Activated naive CD4-positive, alpha-beta T cell (primary cell): Measurements from ENCODE around the gene MICOS13.
"Not testable (repeated sequence)": the region's sequence is repeated elsewhere in the genome, so short reads cannot be mapped to it uniquely, and the experiment has no call there.

ENCODE experiments used
- DNase-seq, 4 experiments: peaks; one replicate each; lab custom pipeline; 2025; lab: John Stamatoyannopoulos, UW

The MICOS13 gene

DNA sequence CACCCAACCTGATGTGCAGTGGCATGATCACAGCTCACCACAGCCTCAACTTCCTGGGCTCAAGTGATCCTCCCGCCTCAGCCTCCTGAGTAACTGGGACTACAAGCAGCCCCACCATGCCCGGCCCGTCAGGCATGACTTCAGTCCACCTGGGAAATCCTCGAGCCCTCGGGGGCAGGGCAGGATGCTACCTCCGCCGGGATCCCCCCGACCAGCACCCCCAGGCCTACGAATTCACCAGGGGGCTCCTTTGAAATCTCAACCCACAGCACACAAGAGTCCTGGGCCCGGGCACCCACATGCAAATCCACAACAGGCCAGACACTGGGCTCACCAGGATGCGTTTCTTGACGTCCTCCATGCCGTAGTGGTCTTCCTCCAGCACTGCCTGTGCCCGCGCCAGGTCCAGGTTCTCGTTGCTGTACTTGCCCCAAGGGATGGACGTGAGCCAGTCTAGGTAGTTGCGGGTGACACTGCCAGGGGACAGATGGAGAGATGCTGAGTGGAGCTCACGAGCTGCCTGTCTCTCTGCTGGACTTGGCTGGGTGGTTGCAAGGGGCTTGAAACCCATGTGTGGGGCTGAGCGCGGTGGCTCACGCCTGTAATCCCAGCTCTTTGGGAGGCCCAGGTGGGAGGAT lies 20.3 kb upstream of the MICOS13 start:
- DNase-seq = no peak

DNA sequence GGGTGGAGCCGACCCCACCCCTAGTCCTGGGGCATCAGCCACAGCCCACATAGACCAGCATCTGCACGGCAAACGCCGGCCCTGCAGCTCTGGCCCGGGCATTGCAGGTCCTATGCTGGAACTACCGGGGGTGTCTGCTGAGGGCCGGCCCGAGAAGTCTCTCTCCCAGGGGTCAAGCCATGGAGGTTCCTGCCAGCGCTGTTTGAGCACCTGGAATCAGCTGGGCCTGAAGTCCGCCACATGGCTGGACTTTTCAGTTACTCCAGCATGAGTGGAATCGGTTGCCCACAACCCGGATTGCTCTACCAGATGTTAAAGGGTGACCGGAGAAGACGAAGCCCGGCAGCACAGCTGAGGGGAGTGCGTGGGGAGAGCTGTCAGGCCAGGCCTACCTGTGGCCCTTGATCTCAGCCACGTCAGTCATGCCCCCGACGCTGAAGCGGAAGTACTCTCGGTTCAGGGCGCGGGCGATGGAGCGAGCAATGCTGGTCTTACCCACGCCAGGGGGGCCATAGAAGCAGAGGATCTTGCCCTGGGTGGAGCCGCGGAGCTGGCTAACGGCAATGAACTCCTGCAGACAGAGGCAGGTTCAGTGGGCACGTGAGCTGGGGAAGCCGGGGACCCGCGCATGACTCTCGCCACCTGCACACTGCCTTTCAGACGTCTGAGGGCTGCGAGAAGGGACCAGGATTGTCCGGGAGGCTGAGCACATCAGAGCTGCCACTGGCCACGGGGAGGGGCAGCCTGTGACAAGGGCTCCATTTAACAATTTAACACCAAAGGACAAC lies 18.5 kb upstream of the MICOS13 start:
- no peak for DNase-seq

DNA sequence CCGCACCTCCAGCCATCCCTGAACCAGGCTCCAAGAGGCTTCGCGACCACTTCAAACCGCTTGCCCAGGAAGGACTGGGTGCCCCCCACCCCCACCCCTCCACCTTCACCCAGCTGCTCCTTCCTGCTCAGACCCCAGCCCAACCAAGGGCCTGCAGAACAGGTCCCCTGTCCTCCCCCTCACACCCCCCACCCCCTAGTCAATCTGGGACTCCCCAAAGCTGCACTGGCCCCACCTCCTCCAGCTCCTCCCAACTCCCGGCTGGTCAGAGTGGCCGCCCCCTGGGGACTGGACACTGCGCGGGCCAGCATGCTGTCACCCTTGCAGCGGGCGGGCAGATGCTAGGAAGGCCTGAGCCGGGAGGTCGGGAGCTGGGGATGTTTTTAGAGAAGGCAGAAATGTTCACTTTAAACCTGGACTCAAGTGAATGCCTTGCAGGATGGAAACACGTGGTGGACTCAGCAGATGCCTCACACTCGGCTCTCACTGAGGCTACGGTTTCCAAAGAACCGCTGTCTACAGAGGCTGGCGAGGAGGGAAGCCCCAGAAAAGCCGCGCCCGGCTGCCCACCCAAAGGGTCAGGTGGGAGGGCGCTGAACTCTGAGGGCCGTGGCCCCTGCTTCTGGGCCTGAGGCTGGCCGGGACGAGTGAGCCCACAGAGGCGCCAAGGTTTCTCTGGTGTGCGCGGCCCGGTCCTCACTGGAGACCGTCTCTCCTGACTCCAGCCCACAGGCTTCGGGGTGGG lies 17.7 kb upstream of the MICOS13 start:
- DNase-seq = no peak

DNA sequence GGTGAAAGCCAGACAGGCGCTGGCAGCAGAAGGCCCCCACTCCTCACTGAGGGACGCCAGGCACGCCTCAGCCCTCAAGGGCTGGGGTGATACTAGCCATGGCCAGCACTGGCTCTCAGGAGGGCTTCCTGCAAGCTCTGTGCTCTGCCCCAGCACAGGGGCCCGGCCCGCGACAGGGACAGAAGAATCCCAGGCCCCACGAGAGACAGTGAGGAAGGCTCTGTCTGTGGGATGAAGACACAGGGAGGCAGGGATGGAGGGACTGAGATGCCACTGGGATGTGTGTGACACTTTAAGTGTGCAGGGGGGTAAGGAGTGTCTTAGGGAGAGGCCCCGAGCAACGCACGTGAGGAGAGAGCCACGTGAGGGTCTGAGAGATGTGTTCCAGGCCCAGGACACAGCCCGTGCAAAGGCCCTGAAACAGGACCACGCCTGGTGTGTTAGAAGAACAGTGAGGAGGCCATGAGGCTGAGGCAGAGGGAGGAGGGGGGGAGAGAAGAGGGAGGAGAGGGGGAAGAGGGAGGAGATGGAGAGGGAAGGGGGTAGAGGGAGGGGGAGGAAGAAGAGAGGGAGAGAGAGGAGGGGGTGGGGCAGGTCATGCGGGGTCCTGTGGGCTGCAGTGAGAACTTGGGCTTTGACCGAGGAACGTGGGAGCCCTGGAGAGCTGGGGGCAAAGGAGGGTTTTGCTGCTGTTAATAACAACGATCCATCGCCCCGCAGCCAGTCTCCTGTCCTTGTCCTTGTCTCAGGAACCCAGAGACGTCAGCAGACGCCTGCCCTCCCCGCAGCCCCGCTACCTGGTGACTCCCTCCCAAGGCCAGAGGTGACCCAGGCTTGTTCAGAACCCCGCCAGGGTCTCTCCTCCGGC lies 16.9 kb upstream of the MICOS13 start:
- DNase-seq = no peak

DNA sequence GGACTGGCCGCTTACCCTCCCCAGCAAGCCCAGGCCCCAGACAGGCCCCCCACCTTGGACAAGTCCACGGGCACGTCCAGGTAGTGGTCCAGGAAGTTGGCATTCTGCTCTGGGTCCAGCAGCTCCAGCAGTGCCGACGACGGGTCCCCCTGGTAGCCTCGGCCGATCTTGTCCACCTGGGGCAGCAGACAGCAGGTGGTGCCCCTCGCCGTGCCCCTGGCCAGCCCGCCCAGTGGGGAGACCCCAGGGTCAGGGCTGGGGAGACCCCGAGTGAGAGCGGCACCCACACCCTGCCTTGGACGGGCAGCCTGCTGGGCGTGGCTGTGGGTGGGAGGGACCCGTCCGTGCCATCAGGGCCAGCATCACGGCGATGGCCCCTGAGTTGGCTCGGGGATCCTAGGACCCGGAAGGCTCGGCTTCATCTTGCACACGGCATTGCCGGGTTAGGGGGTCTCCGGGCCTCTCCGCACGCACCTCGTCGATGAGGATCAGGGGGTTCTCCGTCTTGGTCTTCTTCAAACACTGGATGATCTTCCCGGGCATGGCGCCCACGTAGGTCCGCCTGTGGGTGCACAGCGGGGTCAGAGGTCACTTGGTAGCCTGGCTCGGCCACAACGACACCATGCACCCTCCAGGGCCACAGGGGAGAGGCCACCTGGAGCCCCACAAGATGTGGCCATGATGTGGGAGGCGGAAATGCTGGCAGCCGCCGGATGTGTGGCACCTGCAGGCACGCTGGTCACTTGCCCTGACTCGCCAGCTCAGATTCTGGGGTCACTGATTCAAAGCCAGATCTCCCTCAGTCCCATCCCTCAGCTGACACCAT lies 16.1 kb upstream of the MICOS13 start:
- no peak for DNase-seq

DNA sequence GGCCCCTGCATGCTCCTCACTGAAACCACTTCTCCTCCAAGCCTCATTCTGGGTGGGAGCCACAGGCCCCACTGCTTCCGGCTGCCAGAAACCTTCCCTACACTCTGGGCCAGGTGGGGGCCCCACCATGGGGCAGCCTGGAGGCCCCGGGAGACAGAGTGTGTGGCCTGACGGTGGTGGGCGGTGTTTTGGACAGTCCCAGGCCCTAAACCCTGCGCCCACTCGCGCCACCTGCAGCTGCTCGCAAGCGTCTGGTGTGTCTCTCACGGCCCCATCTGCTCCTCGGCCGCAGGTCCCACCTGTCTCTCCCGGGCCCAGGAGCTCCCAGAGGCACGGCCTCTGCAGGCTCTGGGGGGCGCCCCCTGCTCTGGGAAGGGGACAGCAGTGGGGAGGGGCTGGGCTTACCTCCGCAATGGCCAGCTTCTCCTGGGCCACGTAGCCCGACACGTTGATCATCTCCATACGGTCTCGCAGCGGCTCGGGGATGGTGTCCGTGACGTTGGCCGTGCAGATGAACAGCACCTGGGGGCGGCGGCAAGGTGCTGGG lies 15.4 kb upstream of the MICOS13 start:
- no peak for DNase-seq

DNA sequence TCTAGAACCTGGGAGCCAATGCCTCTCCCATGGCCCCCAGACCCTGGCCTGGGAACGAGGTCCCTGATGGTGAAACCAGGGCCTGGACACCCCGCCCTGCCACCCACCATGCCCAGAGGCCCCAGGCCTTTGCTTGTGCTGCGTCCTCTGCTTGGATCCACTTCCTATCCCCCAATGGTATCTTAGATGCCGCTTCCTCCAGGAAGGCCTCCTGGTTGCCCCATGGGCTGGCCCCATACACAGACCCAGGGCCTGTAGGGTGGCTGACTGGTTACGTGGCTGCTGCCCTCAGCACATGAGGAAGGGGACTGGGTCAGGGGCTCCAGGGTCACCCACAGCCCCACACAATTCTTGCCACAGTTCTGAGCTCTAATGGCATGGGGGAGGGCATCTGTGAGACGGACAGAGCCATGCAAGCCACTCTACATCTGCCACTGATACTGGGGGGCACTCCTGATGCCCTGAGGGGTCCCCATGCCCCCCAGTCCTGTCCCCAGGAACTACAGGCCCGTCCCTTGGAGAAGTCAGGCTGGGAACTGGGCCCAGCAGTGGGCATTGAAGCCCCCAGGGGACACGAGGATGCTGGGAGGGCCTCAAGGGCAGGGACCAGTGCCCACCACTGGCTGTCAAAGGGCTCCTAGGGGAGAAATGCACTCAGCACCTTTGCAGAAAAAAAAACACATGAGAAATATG lies 14.8 kb upstream of the MICOS13 start:
- no peak for DNase-seq

DNA sequence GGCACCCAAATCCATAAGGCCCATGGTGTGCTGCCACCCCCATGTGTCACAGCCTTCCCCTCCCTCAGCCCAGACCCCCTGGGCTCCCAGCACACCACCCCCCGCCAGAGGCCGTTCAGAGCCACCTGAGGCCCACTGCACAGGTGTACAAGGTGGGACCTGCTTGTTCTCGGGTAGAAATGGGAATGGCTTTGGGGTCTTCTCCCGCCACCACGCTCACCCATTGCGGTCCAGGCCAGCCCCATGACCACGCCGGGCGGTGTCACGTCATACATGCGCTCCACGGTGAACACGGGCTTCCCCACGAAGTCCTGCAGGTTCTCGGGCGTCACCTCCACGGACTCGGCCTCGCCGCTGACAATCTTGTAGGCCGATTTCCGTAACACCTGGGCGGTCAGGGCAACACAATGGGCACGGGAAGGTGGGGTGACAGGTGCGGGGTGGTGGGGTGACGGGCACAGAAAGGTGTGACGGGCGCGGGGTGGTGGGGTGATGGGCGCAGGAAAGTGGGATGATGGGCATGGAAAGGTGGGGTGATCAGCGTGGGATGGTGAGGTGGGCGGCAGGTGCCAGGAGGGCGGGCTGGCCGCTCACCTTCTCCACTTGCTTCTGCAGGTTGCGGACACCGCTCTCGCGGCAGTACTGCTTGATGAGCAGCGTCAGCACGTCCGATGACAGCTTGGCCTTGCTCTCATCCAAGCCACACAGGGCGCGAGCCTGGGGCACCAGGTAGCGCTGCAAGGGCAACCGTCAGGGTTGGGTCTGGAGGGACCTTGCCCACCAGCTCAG lies 14.0 kb upstream of the MICOS13 start:
- DNase-seq = no peak

DNA sequence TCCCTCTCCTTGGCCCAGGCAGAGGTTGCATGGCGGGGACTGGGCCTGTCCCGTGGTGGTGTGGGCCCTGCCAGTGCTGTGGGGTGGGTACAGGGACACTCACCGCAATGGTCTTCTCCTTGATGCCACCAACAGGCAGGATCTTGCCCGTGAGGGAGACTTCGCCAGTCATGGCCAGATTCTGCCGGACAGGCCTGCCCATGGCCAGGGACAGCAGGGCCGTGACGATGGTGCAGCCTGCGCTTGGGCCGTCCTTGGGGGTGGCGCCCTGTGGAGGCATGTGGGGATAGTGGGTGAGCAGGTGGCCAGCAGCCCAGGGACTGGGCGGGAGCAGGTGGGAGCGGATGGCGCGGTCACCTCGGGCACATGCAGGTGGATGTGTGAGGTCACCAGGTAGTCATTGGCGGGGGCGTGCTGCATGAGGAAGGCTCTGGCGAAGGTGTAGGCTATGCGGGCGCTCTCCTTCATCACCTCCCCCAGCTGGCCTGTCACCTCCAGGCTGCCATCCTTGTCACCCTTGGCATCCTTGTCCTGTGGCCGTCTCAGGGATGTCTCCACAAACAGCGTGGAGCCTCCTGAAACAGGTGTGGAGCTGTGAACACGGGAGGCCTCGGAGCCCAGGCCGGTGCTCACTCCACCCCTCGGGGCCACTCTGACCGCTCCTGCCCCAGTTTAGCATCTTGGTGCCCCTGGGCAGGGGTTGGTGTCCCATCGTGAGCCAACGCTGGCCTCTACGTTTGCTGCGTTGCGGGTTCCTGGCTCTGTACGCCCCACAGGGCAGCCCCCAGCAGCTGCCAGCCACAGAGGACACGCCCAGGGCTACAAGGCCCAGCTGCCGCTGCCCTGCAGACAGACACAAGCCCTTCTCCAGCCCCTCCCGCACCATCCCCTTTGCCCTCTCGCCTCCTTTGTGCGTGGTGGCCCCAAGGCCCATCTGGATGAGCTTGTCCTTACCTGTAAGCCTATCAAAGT lies 13.2 kb upstream of the MICOS13 start:
- DNase-seq = no peak

DNA sequence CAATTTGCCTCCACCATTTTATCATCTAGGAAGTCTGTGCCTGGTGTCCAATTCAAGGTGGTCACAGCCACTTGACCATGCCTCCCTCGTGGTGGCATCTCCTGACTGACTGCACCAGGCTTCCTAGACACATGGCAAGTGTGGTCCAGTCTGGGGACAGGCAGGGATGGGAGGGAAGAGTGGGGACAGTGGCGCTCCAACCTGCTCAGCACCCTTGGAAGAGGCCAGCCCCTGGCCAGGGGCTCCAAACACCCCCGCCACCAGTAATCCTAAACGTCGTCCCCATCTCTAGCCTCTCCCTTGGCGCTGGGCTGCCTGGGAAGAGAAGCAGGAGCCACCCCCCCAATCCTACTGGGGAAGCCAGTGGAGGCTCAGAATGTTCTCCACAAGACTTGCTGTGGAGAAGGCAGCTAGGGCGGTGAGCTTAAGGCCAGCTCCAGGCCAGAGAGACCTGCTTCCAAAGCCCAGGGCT lies 12.4 kb upstream of the MICOS13 start:
- no peak for DNase-seq

DNA sequence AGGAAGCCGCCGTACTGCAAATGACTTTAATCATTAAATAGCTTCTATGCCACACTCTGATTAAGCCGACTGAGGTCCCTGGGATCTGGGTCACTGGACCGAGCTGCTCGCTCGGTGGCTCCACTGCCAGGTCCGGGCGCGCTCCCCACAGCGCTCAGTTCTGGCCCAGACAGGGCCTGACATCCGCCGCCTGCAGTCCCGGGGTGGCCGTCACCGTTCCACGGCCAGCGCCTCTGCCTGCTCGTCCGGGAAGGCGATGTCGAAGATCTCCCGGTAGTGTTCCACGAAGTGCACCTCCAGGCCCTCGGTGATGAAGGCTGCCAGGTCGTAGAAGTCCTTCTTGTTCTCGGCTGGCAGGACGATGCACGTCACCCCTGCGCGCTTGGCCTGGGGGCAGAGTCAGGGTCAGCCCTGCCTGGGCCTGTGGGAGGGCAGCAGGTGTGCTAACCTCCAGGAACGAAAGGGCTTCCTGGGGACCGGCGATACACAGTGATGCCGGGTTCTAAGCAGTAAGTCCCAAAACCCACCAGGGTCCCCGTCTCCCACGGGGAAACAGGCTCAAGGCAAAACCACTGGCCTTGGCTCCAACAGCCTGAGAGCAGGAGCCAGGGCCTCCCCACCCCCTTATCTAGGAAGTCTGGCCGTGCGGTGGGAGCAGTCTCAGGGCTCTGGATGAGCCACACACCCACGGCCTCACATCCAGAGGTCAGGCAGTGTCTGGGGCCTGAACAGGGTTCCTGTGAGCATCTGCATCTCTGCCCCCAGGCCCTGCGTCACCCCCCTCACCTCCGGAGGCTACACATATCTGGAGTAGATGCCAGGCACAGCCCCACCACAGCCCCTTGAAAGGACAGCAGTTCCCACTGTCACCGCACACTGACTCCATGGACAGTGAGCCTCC lies 11.8 kb upstream of the MICOS13 start:
- no peak for DNase-seq

DNA sequence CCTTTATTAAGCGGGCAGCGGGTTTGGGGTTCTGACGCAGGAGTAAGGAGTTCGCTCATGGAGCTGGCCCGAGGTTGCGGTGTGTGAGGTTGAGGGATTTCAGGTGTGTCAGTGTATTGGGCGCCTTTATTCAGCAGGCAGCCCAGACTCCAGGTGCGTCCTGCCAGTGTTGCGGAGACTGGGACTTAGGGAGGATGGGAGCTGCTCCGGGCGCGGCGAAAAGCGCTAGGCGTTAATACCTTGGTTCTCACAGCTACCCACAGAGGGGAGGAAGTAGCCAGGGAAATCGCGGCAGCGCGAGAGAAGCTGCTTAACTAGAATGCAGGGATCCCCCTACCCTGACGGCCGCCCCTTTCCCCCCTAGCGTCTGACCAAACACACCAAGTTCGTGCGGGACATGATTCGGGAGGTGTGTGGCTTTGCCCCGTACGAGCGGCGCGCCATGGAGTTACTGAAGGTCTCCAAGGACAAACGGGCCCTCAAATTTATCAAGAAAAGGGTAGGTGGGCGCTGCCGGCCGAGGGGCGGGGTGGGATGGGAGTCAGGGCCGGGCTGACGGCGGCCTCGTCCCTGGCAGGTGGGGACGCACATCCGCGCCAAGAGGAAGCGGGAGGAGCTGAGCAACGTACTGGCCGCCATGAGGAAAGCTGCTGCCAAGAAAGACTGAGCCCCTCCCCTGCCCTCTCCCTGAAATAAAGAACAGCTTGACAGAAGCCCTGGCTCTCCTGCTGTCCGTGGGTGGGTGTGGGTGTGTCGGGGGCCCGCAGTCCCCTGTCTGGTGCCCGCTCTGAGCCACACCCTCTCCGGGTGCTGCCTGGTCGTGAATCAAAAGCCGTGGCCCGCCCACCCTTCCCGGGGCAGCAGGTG lies 10.9 kb upstream of the MICOS13 start:
- peak in 1 of 4 experiments; percentile 38 for DNase-seq

DNA sequence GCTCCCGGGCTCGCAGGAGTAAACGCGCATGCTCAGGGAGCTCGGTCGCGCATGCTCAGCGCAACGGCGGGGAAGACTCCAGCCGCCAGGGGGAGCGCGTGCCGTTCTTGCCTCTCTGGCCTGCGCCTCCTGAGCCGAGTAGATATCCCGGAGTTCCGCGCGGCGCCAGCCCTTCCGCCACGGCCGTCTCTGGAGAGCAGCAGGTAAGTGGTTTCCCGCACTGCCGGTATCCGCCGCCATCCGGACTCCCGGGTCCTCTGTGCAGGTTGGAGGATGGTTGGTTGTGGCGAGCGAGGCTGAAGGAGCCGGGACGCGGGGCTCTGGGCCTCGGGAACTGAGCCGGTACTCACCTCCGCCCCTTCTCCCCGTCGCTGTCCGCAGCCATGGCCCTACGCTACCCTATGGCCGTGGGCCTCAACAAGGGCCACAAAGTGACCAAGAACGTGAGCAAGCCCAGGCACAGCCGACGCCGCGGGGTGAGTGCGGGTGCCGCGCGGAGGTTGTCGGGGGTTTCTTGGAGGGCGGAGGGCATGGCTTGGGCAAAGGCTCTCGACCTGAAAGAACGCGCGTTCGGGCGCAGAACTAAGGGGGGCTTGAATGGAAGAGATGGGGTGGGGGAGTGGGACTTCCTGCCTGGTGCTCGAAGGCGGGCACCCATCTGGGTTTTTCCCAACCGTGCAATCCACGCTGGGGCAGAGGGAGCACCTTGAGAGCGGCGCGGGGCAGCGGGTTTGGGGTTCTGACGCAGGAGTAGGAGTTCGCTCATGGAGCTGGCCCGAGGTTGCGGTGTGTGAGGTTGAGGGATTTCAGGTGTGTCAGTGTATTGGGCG lies 10.0 kb upstream of the MICOS13 start, which contains the start of gene RPL36:
TSS of gene RPL36 (plus strand) at position 171 of the 830 bp plus-strand sequence. CDS start at position 384, 213 bp downstream.
- peak; percentile 98 to 100 (median 99) for DNase-seq

DNA sequence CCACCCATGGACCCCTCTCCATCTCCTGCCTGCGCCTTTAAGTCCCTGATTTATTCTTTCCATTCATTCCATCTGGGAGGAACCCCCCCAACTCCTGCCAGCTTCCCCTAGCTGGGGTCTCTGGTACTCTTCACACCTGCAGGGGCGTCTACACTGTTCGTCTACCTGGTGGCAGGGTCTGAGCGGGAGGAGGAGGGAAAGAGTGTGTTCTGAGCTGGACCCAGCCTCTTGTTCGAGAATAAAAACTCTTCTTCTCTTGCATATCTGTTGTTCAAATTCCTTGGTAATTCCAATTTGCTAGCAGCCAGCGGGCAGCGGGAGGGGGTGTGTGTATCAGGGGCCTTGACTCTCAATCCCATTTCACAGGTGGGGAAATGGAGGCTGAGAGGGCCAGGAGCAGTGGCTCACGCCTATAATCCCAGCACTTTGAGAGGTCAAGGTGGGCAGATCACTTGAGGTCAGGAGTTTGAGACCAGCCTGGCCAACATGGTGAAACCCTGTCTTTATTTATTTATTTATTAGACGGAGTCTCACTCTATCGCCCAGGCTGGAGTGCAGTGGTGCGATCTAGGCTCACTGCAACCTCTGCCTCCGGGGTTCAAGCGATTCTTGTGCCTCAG lies 8.1 kb upstream of the MICOS13 start:
- not testable (repeated sequence) for DNase-seq
